GM12878 (cell line): ENCODE results near the gene EXOC1L. TPM values are rescaled to one million over a fixed set of nuclear protein-coding genes. Genes with fewer than 3 reads are reported as not detected.

Experiments
- ATAC-seq: fragments of 200-7000 bp; cut with Tn5 transposase; 3 replicates; pipeline ENCODE4 v1.9.1; 2020; ENCODE audit warnings: mild to moderate bottlenecking, moderate library complexity
- BruUV-seq: library from RNA; stranded (reverse); fragments of 400-500 nt; replicated peaks from 2 replicates; lab custom pipeline; 2021; lab: Mats Ljungman, UMichigan
- CTCF ChIA-PET: fragments of 300-600 bp; sonication (Branson Sonifier 250); formaldehyde crosslinking; extraction: SDS; loops from one replicate; lab custom pipeline; 2021; ENCODE audit warnings: inconsistent platforms; lab: Yijun Ruan, JAX
- POLR2A ChIA-PET: fragments of 350-600 bp; formaldehyde crosslinking; extraction: SDS; loops from one replicate; lab custom pipeline; 2021; ENCODE audit warnings: inconsistent platforms; lab: Charles Lee
- RAD21 ChIA-PET: fragments of 300-600 bp; sonication (Branson Sonifier 250); formaldehyde crosslinking; loops from one replicate; lab custom pipeline; 2023; ENCODE audit warnings: antibody characterized with exemption; ENCODE audit not compliant: unreplicated experiment; lab: Charles Lee
- SMC1A ChIA-PET: fragments of 300-600 bp; sonication (Branson Sonifier 250); formaldehyde crosslinking; loops from one replicate; lab custom pipeline; 2023; ENCODE audit not compliant: unreplicated experiment, uncharacterized antibody; lab: Charles Lee
- DNase-seq: peaks from one replicate; pipeline ENCODE4 v3.0.0-alpha.2; 2011; ENCODE audit warnings: low read depth, low spot score
- FAIRE-seq: peaks from 3 replicates; lab custom pipeline; 2011; peaks lifted over from hg19 to GRCh38; lab: Jason Lieb, UNC
- H2AFZ ChIP-seq: 2 replicates; pipeline ENCODE4 v1.6.0; 2011; ENCODE audit warnings: low read depth, low read length, control low read depth; ENCODE audit not compliant: control insufficient read depth
- H3K27ac ChIP-seq: 2 replicates; pipeline ENCODE4 v1.5.1; 2011; ENCODE audit warnings: control low read depth; ENCODE audit not compliant: control insufficient read depth, insufficient read depth
- H3K27me3 ChIP-seq, 2 experiments: replicated peaks in 1 of 2; 2 replicates each; pipeline versions ENCODE4 v1.6.0 to v1.6.1; 2011; ENCODE audit warnings: low read length in 1 of 2; ENCODE audit not compliant: control insufficient read depth in 2 of 2, insufficient read depth in 2 of 2
- H3K36me3 ChIP-seq, 2 experiments: 2 replicates each; pipeline ENCODE4 v1.5.1; 2011; ENCODE audit warnings: low read length in 1 of 2; ENCODE audit not compliant: control insufficient read depth in 2 of 2, insufficient read depth in 2 of 2
- H3K4me1 ChIP-seq: 2 replicates; pipeline ENCODE4 v1.6.1; 2011; ENCODE audit warnings: mild to moderate bottlenecking, low read length, moderate library complexity, mixed read lengths; ENCODE audit not compliant: control insufficient read depth, insufficient read depth
- H3K4me2 ChIP-seq: 2 replicates; pipeline ENCODE4 v1.6.0; 2011; ENCODE audit warnings: control low read depth; ENCODE audit not compliant: control insufficient read depth, insufficient read depth
- H3K4me3 ChIP-seq: fragments of 200-600 bp; sonication (generic); 2 replicates; pipeline ENCODE4 v1.5.1; 2016
- H3K79me2 ChIP-seq: 2 replicates; pipeline ENCODE4 v1.6.0; 2011; ENCODE audit warnings: low read length; ENCODE audit not compliant: control insufficient read depth, insufficient read depth
- H3K9ac ChIP-seq: 2 replicates; pipeline ENCODE4 v1.8.0; 2011; ENCODE audit warnings: low read length, control low read depth, mixed read lengths; ENCODE audit not compliant: control insufficient read depth, insufficient read depth
- H3K9me3 ChIP-seq: replicated peaks from 3 replicates; pipeline ENCODE4 v1.5.1; 2011; ENCODE audit warnings: mild to moderate bottlenecking, low read length; ENCODE audit not compliant: control insufficient read depth, insufficient read depth
- H4K20me1 ChIP-seq: 2 replicates; pipeline ENCODE4 v1.6.0; 2011; ENCODE audit not compliant: control insufficient read depth, insufficient read depth
- BCLAF1 ChIP-seq: fragments of 450-650 bp; IDR thresholded peaks from 2 replicates; pipeline ENCODE4 v1.6.1; 2017; ENCODE audit warnings: antibody characterized with exemption, mild to moderate bottlenecking, moderate library complexity
- CUX1 ChIP-seq: IDR thresholded peaks from 2 replicates; pipeline ENCODE4 v1.6.1; 2012; ENCODE audit warnings: improper control_type of control experiment, low read depth, low read length; ENCODE audit not compliant: insufficient replicate concordance
- HDAC2 ChIP-seq: fragments of 200-600 bp; sonication (generic); IDR thresholded peaks from 2 replicates; pipeline ENCODE4 v1.6.1; 2017
- KLF5 ChIP-seq: fragments of 450-650 bp; IDR thresholded peaks from 2 replicates; pipeline ENCODE4 v1.6.1; 2014; ENCODE audit warnings: mild to moderate bottlenecking; ENCODE audit not compliant: partially characterized antibody
- MEF2B ChIP-seq: fragments of 450-650 bp; IDR thresholded peaks from 2 replicates; pipeline ENCODE4 v1.6.1; 2018; ENCODE audit warnings: mild to moderate bottlenecking, moderate library complexity; ENCODE audit not compliant: partially characterized antibody, poor library complexity, severe bottlenecking
- MTA2 ChIP-seq: fragments of 450-650 bp; IDR thresholded peaks from 2 replicates; pipeline ENCODE4 v1.6.1; 2016; ENCODE audit warnings: low read depth, mild to moderate bottlenecking, moderate library complexity
- NFIC ChIP-seq: IDR thresholded peaks from 2 replicates; pipeline ENCODE4 v1.6.1; 2012; ENCODE audit warnings: low read depth, mild to moderate bottlenecking, inconsistent platforms, low read length, moderate library complexity
- NFYA ChIP-seq: IDR thresholded peaks from 2 replicates; pipeline ENCODE4 v1.6.1; 2011; ENCODE audit warnings: low read depth, mild to moderate bottlenecking, low read length, improper control_type of control experiment, borderline replicate concordance
- PML ChIP-seq: IDR thresholded peaks from 2 replicates; pipeline ENCODE4 v1.6.1; 2012; ENCODE audit warnings: low read length, inconsistent platforms
- POLR2A ChIP-seq: IDR thresholded peaks from 2 replicates; pipeline ENCODE4 v1.6.1; 2011; ENCODE audit warnings: low read depth, mild to moderate bottlenecking, low read length
- RAD21 ChIP-seq: IDR thresholded peaks from 2 replicates; pipeline ENCODE4 v1.6.1; 2011; ENCODE audit warnings: mild to moderate bottlenecking, low read depth, low read length, moderate library complexity; ENCODE audit not compliant: insufficient read depth
- RAD51 ChIP-seq: fragments of 450-650 bp; IDR thresholded peaks from 2 replicates; pipeline ENCODE4 v1.6.1; 2016; ENCODE audit warnings: moderate library complexity, mild to moderate bottlenecking, inconsistent platforms
- SMAD5 ChIP-seq: IDR thresholded peaks from 2 replicates; pipeline ENCODE4 v1.6.1; 2016; ENCODE audit warnings: antibody characterized with exemption, low read depth
- SP1 ChIP-seq: IDR thresholded peaks from one replicate; pipeline ENCODE4 v1.6.1; 2011; ENCODE audit warnings: low read depth, low read length
- TBL1XR1 ChIP-seq: IDR thresholded peaks from 2 replicates; pipeline ENCODE4 v1.6.1; 2012; ENCODE audit warnings: low read depth, low read length, improper control_type of control experiment
- TCF12 ChIP-seq: IDR thresholded peaks from 2 replicates; pipeline ENCODE4 v1.6.1; 2011; ENCODE audit warnings: low read depth, mild to moderate bottlenecking, low read length
- TCF3 ChIP-seq: IDR thresholded peaks from 2 replicates; pipeline ENCODE4 v1.6.1; 2012; ENCODE audit warnings: low read depth, mild to moderate bottlenecking, low read length, borderline replicate concordance; ENCODE audit not compliant: insufficient read depth
- in situ Hi-C: fragments of 300-500 bp; cut with MboI; formaldehyde crosslinking; loops from 9 replicates; pipeline ENCODE4 v1.14.3; 2018; ENCODE audit warnings: mixed read lengths
- intact Hi-C: fragments of 100-400 bp; cut with micrococcal nuclease; formaldehyde crosslinking; loops from one replicate; pipeline ENCODE4 v1.14.2; 2022; ENCODE audit not compliant: unreplicated experiment
- polyA plus RNA-seq, 11 experiments: library from polyadenylated mRNA; depleted of rRNA in 4 of 11; unstranded in 6 of 11; stranded (reverse) in 5 of 11; fragments of >200 nt; fragmentation: Nextera tagmentation in 4 of 11; fragmentation: Illumina TruSeq in 1 of 11; extraction: Ambion mirVana in 4 of 11; extraction: Trizol in 1 of 11; gene quantifications; 1 replicate in 1 of 11; 2 replicates in 10 of 11; pipeline versions ENCODE4 v1.2.1 to v1.2.3, GENCODE V29; 2011 to 2016; ENCODE audit warnings: inconsistent platforms in 2 of 11, missing spikeins in 2 of 11, low read depth in 1 of 11
- total RNA-seq, 4 experiments: library from RNA; depleted of rRNA in 3 of 4; stranded (reverse); fragments of >200 nt in 3 of 4; fragmentation: Illumina TruSeq in 1 of 4; extraction: Trizol in 1 of 4; gene quantifications; 2 replicates each; pipeline versions ENCODE4 v1.2.1 to v1.2.3, GENCODE V29; 2013 to 2021
- TF ChIP-seq, protein P1 (sequence below): IDR thresholded peaks from 2 replicates; pipeline ENCODE4 v1.6.1; 2012; ENCODE audit warnings: low read length, inconsistent platforms

The EXOC1L gene
- total and polyA plus RNA-seq, 10 of the 15 experiments (the other 5 are each of a cell fraction or from before 2014, with no cell fraction given) = not detected

GRCh38 chr4:55876387-55876786, 56.8 kb downstream of the EXOC1L start:
- Histone ChIP-seq H3K27ac (no peak overlapping the region), H3K27me3 (no peaks in the 10 kb centered on the region), H3K79me2 (no peaks in the 10 kb centered on the region), H3K9me3 (no peaks in the 10 kb centered on the region; the same call in 2 of the 3 replicates), H3K4me2 (no peak overlapping the region), H3K9ac (no peak overlapping the region), H3K4me3 (no peak overlapping the region), H3K4me1 (no peaks in the 10 kb centered on the region), H4K20me1 (no peaks in the 10 kb centered on the region), H2AFZ (no peak overlapping the region), H3K36me3 (peaks cover 0 to 12% of the 10 kb centered on the region in 2 experiments; a peak in 1 of 4 replicates)
- POLR2A ChIA-PET = no interaction called here
- DNase-seq (no peak), ATAC-seq (no peak), FAIRE-seq (no peak)
- in situ Hi-C loops (no loop called here), intact Hi-C loops (no loop called here)
- RAD21 ChIA-PET = no interaction called here
- no TSS peak for BruUV-seq
- CTCF ChIA-PET = interaction anchor here (2.3 kb wide), 1 partner anchor 9 kb away, joined by 12 read pairs; no protein-coding TSS in a partner anchor
- SMC1A ChIA-PET = interaction anchor here (1.0 to 1.7 kb wide), 2 partner anchors 10 to 11 kb away, joined by 3 to 6 read pairs; no protein-coding TSS in a partner anchor
- TF ChIP-seq CUX1 (no peak), TCF3 (no peak), POLR2A (no peak), TCF12 (no peak), MEF2B (no peak), SP1 (no peak), TBL1XR1 (no peak), NFYA (no peak), PML (no peak), KLF5 (no peak), HDAC2 (no peak), RAD51 (no peak), MTA2 (no peak), SMAD5 (no peak), RAD21 (no peak), BCLAF1 (no peak), NFIC (no peak)
- TF ChIP-seq, protein P1, sequence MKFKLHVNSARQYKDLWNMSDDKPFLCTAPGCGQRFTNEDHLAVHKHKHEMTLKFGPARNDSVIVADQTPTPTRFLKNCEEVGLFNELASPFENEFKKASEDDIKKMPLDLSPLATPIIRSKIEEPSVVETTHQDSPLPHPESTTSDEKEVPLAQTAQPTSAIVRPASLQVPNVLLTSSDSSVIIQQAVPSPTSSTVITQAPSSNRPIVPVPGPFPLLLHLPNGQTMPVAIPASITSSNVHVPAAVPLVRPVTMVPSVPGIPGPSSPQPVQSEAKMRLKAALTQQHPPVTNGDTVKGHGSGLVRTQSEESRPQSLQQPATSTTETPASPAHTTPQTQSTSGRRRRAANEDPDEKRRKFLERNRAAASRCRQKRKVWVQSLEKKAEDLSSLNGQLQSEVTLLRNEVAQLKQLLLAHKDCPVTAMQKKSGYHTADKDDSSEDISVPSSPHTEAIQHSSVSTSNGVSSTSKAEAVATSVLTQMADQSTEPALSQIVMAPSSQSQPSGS = no peak
